Stimulated activated CD8-positive, alpha-beta memory T cell treated with anti-CD3 and anti-CD28 coated beads, Interleukin-7, amount 100 ng/mL, for 24 hours (primary cell): Measurements from ENCODE around the gene PRH2.

Experiments used
- DNase-seq: peaks from one replicate; pipeline ENCODE4 v3.0.0-alpha.2; 2020; ENCODE audit warnings: low read depth

PRH2 gene

DNA sequence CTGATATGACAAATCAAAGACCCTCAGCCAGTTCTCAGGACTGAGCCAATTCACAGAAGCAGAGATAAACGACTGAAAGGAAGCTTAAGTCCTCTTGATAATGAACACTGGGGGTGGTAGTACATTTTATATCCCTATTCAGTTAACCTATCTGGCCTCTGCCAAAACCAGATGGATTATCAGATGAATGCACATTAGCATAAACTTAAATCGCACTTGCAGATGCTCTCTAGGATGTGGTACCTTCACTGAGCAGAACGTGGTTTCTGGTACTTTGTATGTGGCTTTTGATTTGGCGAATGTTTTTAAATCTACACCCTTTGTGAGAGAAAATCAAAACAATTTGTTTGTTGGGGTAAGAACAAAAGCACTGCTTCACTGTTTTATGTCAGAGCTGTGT lies 31.2 kb downstream of the PRH2 start:
- DNase-seq = no peak

GRCh38 chr12:10965476-10965875 lies 36.4 kb downstream of the PRH2 start:
- DNase-seq = no peak

DNA sequence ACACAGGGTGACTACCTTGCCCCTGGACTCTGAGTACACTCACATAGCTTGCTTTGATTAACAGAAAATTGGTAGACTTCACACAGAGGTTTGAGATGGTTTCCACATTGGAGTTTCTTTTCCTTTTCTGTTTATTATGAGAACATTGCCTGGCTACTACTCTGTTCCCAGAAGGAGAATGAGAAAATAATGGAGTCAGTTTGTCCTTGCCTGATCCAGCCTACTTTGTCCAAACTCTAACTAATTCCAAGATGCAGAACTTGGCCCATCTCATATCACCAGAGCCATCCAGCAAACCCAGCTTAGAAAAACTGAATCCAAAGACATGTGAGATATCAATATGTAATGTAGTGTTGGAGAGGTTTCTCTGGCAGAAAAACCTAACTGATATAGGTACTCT lies 37.3 kb downstream of the PRH2 start:
- no peak for DNase-seq

- no peak for DNase-seq
Measured at GRCh38 chr12:10967409-10967808, 38.4 kb downstream of the PRH2 start.

- DNase-seq = no peak
Measured at GRCh38 chr12:10968765-10969456, 39.9 kb downstream of the PRH2 start.

DNA sequence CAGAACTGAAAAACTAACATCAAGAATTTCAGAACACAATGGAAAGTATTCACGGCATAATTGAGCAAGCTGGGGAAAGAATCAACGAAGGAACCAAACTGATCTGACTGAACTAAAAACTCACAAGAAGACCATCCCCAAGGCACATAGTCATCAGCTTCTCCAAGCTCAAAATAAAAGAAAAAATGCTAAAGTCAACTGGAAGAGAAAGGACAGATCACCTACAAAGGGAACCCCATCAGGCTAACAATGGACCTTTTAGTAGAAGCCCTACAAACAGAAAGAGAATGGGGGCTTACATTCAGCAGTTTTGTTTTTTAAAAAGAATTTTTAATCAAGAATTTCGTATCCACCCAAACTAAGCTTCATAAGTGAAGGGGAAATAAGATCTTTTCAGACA lies 45.9 kb downstream of the PRH2 start:
- DNase-seq = no peak

DNA sequence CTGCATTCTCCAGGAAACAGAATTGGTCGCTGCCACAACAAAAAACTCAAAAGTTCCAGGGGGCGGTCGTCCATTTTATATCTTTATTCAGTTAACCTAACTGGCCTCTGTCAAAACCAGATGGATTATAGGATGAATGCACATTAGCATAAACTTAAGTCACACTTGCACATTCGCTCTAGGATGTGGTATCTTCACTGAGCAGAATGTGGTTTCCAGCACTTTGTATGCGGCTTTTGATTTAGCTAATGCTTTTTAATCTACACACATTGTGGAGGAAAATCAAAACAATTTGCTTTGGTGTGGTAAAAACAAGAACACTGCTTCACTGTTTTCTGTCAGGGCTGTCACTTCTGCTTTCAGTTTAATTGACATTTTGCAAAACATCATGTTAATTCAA lies 53.2 kb downstream of the PRH2 start:
- DNase-seq = no peak
